ENCODE results near the gene PRRG1.
A peak's percentile ranks its signal among the peaks of the same experiment; 100 is the strongest.
"Not testable (repeated sequence)": the region's sequence is repeated elsewhere in the genome, so short reads cannot be mapped to it uniquely, and the experiment has no call there.

Gene PRRG1

GRCh38 chrX:37474478-37474877, 125.3 kb downstream of the PRRG1 start:
- DNase-seq: no peak

GRCh38 chrX:37476571-37477170, 127.5 kb downstream of the PRRG1 start:
- DNase-seq: peak in 1 of 2 experiments; percentile 3

GRCh38 chrX:37484335-37484734, 135.2 kb downstream of the PRRG1 start:
- not testable (repeated sequence) for DNase-seq

- no peak for DNase-seq
Observed at GRCh38 chrX:37485429-37485828, 136.3 kb downstream of the PRRG1 start.

GRCh38 chrX:37487271-37487670, 138.1 kb downstream of the PRRG1 start:
- DNase-seq: no peak

GRCh38 chrX:37488323-37488722, 139.2 kb downstream of the PRRG1 start:
- DNase-seq: no peak

GRCh38 chrX:37491686-37492085, 142.5 kb downstream of the PRRG1 start:
- no peak for DNase-seq

GRCh38 chrX:37495760-37496159, 146.6 kb downstream of the PRRG1 start:
- peak in 1 of 2 experiments; percentile 32 for DNase-seq

GRCh38 chrX:37497126-37497525, 148.0 kb downstream of the PRRG1 start:
- DNase-seq: not testable (repeated sequence)

GRCh38 chrX:37498323-37498722, 149.2 kb downstream of the PRRG1 start:
- not testable (repeated sequence) for DNase-seq

GRCh38 chrX:37499649-37500048, 150.5 kb downstream of the PRRG1 start:
- DNase-seq: not testable (repeated sequence)

GRCh38 chrX:37504991-37505390, 155.8 kb downstream of the PRRG1 start:
- no peak for DNase-seq
